Left renal cortex interstitium (tissue), 4 donors: ENCODE results near the gene GLRX5. TPM values are rescaled to one million over a fixed set of nuclear protein-coding genes. Genes with fewer than 3 reads are reported as not detected.

Experiments used
- DNase-seq, 4 donors: peaks; one replicate each; pipeline ENCODE4 v3.0.0-alpha.2; 2013; ENCODE audit warnings: low read depth in 4 of 4, low spot score in 2 of 4, missing footprints in 1 of 4
- polyA plus RNA-seq, 4 donors: library from polyadenylated mRNA; unstranded; fragments of 120-200 nt; gene quantifications; one replicate each; pipeline ENCODE4 v1.2.1, GENCODE V29; 2013; ENCODE audit not compliant: insufficient read length in 4 of 4

Gene GLRX5
- 10 to 100 TPM; 69.1 to 82.1 (median 71.7) TPM for polyA plus RNA-seq

DNA sequence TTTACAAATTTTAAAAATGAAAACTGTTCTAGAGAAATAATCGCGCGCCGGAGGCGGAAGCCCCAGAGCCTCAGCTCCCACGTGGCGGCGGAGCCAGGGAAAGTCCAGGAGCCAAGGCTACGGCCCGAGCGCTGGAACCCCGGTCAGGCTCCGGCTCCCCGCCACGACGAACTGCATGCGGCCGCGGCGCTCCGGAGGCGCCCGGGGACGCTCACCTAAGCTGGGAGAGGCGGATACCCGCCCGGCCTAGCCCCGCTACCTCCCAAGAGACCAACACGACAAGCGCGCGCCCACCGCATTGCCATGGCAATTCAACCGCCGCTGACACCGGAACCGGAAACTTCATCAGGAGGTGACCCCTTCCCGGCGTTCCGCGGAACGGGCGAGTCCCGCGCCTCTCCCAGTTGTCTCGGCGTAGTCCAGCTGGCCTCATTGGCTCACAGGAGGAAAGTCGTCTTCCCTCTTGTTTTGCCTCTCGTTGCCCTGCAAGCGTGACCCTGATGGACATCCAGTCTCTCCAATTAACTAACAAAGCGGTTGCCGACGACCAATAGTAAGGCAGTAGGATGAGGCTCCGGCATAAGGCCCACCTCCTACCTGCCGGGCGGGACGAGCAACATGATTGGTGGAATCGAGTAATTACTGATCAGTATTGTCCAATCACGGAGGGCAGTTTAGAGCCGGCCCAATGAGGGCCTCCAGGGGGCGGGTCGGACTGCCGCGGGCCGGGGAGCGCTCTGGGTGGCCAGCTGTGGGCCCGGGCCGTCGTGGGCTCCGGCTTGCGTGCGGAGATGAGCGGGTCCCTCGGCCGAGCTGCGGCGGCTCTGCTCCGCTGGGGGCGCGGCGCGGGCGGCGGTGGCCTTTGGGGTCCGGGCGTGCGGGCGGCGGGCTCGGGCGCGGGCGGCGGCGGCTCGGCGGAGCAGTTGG lies at the start of gene GLRX5:
GLRX5 (plus strand) TSS at position 752 of the 927 bp plus-strand sequence; CDS start at position 792, 40 bp downstream.
- DNase-seq = peak; percentile 99 to 100 (median 100)

GRCh38 chr14:95485222-95485819 lies 49.5 kb upstream of the GLRX5 start:
- DNase-seq = no peak

GRCh38 chr14:95486875-95487668 lies 47.8 kb upstream of the GLRX5 start:
- DNase-seq = no peak

DNA sequence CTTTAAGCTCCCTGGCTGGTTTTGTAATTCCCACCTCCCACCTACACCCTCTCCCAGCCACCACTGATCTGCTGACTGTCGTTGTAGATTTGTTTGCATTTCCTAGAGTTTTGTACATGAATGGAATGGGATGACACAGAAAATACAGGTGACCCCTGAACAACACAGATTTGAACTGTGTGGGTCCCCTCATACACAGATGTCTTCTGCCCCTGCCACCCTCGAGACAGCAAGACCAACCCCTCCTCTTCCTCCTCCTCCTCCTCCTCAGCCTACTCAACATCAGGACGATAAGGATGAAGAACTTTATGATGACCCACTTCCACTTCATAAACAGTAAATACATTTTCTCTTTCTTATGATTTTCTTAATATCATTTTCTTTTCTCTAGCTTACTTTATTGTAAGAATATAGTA lies 47.2 kb upstream of the GLRX5 start:
- no peak for DNase-seq

- DNase-seq = no peak
Observed at GRCh38 chr14:95488376-95489213, 46.3 kb upstream of the GLRX5 start.

DNA sequence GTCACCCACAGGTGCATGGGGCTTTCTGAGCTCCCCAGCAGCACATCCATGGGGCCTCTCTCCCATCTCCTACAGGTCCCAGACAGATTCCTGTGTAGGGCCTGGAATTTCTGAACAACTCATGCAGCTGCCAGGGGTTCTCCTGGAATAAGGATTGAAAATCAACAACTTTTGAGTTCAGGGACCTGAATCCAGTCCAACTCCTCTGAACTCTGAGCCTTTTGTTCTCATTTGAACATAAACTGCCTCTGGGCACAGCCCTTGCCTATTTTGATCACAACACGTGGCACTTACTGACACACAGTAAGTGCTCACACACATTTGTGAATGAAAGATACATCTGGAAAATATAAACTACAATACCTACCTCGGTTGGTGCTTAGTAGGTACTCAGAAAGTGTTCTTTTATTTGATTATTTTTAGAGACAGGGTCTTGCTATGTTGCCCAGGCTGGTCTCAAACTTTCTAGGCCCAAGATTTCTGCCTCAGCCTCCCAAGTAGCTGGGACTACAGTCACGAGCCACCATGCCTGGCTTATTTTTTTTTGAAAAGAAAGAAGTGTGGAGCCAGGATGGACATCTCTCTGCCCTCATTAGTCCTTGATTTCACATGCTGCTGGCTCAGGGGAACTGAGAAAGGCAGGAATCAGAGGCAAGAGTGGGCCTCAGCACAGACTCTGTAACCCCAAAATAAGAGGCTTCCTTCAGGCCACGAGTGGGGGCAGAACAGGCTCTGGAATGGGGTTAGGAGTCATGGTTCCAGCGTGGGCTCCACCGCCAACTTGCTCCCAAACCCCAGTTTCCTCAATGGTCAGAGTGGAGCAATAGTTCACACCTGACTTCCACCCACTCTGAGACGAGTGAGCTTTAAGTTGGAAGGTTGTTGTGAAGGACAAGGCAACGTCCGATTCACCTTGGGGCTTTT lies 45.4 kb upstream of the GLRX5 start:
- DNase-seq = no peak

- no peak for DNase-seq
Observed at GRCh38 chr14:95490138-95490509, 44.7 kb upstream of the GLRX5 start.

- DNase-seq = no peak
Observed at GRCh38 chr14:95490727-95491451, 44.0 kb upstream of the GLRX5 start.

DNA sequence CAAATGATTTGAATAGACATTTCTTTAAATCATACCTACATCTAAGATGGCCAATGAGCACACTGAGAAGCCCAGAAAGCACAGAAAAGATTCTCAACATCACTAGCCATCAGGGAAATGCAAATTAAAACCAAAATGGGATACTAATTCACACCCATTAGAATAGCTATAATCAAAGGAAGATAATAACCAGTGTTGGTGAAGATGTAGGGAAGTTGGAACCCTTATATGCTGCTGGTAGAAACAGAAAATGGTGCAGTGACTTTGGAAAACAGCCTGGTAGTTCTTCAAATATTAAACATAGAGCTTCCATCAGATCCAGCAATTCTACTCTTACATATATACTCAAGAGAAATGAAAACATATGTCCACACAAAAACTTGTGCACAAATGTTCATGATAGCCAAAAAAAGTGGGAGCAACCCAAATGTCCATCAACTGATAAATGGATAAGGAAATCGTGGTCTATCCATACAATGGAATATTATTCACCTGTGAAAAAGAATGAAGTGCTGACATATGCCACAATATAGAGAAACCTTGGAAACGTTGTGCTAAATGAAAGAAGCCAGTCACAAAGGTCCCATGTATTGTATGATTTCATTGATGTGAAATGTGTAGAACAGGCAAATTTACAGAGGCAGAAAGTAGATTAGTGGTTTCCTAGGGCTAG lies 42.8 kb upstream of the GLRX5 start:
- DNase-seq = no peak

DNA sequence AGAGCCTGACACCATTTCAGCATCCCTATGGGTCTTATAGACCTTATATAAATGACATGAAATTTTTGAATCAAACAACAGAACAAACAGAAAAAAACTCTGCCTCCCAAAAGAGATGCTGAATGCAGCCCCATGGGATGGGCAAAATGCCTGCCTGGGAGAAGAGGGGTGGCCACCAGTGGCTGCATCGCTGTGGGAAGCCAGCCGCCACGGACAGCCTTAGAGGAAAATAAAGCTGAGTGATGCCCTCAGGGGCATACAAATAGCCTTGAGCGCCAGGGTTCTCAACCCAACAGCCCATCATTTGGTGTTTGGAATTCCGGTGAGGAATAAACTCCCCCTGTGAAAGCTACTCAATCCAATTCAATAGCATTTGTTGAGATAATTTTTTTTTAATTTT lies 41.3 kb upstream of the GLRX5 start:
- DNase-seq = no peak

GRCh38 chr14:95493976-95494375 lies 40.9 kb upstream of the GLRX5 start:
- no peak for DNase-seq

GRCh38 chr14:95494456-95494855 lies 40.4 kb upstream of the GLRX5 start:
- DNase-seq = no peak

DNA sequence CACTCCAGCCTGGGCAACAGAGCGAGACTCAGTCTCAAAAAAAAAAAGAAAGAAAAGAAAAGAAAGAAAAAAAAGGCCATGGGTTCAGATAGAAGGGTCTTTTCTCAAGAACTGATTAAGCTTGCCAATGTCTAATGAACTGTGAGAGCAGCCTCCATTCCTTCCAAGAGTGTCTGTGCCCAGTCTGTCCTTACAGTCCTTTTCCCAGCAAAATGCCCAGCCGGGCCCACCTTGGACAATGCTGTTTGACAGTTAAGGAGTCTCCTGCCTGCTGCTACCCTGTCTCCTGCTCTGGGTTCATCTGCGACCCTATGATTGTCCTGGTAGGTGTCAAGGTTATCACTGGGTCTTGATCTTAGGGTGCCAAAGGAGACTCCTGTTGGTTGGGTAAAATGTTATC lies 39.8 kb upstream of the GLRX5 start:
- DNase-seq = no peak

GRCh38 chr14:95495538-95496025 lies 39.3 kb upstream of the GLRX5 start:
- DNase-seq = no peak

DNA sequence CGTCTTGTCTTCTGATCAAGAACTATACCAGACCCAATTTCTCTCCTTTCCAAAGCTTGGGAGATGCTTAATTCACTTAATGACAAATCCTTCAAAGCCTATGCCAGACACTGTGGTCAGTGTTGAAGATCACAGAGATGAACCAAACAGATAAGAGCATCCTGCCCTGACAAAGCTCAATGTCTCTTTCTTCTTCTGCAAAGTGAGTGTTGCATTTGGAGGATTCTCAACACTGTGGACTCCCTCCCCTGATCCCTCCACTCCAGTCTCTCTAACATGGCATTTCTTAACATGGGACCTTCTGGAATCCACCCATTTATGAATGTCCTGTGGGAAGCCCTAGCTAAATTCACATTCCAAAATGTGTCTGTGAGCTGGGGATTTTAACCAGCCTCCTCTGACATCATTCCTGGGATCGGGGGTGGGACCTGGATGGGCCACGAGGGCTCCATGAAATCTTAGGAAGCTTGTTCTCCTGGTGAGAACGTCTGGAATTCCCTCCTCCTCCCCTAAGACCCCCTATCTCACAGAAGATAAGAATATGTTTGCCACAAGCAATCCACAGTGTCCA lies 38.7 kb upstream of the GLRX5 start:
- no peak for DNase-seq

- DNase-seq = no peak
Observed at GRCh38 chr14:95496690-95497259, 38.1 kb upstream of the GLRX5 start.

- DNase-seq = no peak
Observed at GRCh38 chr14:95497561-95498011, 37.3 kb upstream of the GLRX5 start.
